ENCODE data around the gene MTHFR. TPM values are rescaled to one million over a fixed set of nuclear protein-coding genes. Genes with fewer than 3 reads are reported as not detected.

MTHFR gene
- polyA plus RNA-seq, 1 donor from 2014 or later: 14.3 TPM

DNA sequence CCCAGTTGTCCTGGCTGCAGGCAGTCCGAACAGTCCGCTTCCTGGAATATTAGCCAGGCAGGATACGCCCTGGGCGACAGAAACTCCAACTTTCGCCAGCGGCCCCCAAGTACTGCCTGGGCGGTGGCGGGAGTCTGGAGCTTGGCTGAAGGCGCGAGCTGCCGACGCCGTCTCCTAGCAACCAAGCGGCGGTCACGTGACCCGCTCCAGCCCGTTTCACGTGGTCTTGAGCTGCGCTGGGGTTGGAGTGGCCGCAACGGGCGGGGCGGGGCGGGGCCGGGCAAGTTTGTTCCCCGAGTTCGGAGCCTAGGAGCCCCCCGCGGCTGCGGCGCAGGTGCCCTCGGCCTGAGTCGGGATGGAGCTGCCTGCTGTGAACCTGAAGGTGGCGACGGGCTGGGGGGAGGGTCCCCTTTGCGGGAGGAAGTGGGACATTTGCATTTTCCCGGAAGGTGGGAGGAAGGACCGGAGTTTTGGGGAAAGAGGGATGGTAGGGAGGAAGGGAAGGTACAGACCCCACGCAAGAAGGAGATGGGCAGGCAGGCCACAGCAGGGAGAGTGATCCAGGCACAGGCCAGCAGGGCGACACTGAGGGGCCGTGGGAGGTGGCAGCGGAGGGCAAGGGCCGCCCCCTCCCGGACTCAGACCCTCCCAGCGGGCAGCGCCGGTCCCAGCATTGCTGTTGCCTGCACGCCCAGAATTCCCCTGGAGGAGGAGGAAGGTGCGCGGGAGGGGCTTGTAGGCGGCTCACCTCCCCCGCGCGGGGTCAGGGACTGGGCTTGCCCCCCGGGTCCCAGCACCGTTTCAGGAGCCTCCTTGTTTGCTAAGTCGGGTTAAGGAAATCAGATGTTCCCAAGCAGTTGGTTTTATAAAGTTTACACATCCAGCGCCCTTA is 69.7 kb downstream of the MTHFR start, which contains the start of gene AGTRAP:
Gene AGTRAP (plus strand): TSS at position 283 of the 892 bp plus-strand sequence. CDS start 73 bp downstream, at position 356.
- H3K4me1 Mint-ChIP-seq: peaks cover 23 to 36% (median 33%) of the 10 kb centered on the region in 3 donors

More for the DNA sequence above, 69.7 kb downstream of the MTHFR start, which contains the start of gene AGTRAP:
- no peaks in the 10 kb centered on the region for H3K36me3 Mint-ChIP-seq
- H3K27me3 Mint-ChIP-seq: no peaks in the 10 kb centered on the region
- H3K4me3 Mint-ChIP-seq: peak within 1 kb of the TSS; percentile 96 to 99 (median 97)
- H3K9me3 Mint-ChIP-seq: no peaks in the 10 kb centered on the region
- peak within 1 kb of the TSS; percentile 67 to 93 (median 90) for H3K27ac Mint-ChIP-seq

Other genes with a start within 250 kb of the MTHFR start
- 18.0 TPM for gene FBXO2, start 151.5 kb downstream of the MTHFR start, polyA plus RNA-seq
- gene FBXO44, start 151.1 kb downstream of the MTHFR start, polyA plus RNA-seq: 16.9 TPM
- 24.2 TPM for gene FBXO6, start 141.8 kb downstream of the MTHFR start, polyA plus RNA-seq
- 49.1 TPM for gene MAD2L2, start 124.8 kb downstream of the MTHFR start, polyA plus RNA-seq
- 0.13 TPM for gene DRAXIN, start 114.3 kb downstream of the MTHFR start, polyA plus RNA-seq
- 52.6 TPM for gene AGTRAP, start 69.8 kb downstream of the MTHFR start, polyA plus RNA-seq
- gene C1orf167, start 43.8 kb downstream of the MTHFR start, polyA plus RNA-seq: not detected
- 11.7 TPM for gene CLCN6, start 227 bp upstream of the MTHFR start, polyA plus RNA-seq
- not detected for gene NPPA, start 41.8 kb upstream of the MTHFR start, polyA plus RNA-seq
- not detected for gene NPPB, start 53.0 kb upstream of the MTHFR start, polyA plus RNA-seq
- 29.7 TPM for gene KIAA2013, start 120.5 kb upstream of the MTHFR start, polyA plus RNA-seq
- 6.5 TPM for gene PLOD1, start 128.8 kb upstream of the MTHFR start, polyA plus RNA-seq
- 31.2 TPM for gene MFN2, start 174.5 kb upstream of the MTHFR start, polyA plus RNA-seq
- gene MIIP, start 213.5 kb upstream of the MTHFR start, polyA plus RNA-seq: 52.4 TPM